ENCODE results near the gene TMC2.

Gene TMC2

DNA sequence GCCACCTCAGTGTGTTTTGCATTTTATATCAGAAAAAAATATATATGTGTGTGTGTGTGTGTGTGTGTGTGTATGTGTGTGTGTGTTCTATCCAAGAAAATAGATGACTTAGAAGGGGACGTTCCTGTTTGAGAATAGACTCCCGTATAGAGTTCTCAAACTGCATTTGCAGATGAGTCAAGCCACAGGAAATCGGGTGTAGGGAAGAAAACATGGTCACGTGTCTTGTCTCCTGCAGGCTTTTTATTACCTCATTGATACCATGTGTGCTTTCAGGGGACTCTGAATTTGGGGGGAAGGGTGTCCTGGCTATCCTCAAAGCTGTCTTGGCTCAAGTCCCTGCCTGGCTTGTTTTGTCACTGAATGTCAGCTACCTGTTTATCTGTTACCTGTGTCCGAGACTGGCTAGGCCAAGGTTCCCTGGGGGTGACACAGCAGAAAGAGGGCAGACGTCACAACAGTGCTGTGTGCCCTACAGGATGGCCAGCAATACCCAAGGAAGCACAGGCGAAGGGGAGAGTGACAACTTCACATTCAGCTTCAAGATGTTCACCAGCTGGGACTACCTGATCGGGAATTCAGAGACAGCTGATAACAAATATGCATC is 60.4 kb downstream of the TMC2 start:
- Mint-ChIP-seq H3K4me3 (no peak overlapping the region), H3K27ac (no peak overlapping the region), H3K4me1 (no peaks in the 10 kb centered on the region), H3K27me3 (peaks cover 42% of the 10 kb centered on the region), H3K9me3 (no peaks in the 10 kb centered on the region)
- ATAC-seq (no peak), DNase-seq (no peak)

GRCh38 chr20:2599288-2600006 is 63.1 kb downstream of the TMC2 start:
- DNase-seq (no peak), ATAC-seq (no peak)
- H3K4me3 Mint-ChIP-seq: no peak overlapping the region
- peaks cover 22% of the 10 kb centered on the region for H3K27me3 Mint-ChIP-seq
- no peaks in the 10 kb centered on the region for H3K9me3 Mint-ChIP-seq
- no peaks in the 10 kb centered on the region for H3K4me1 Mint-ChIP-seq
- no peak overlapping the region for H3K27ac Mint-ChIP-seq

- Mint-ChIP-seq H3K4me1 (no peaks in the 10 kb centered on the region), H3K9me3 (peaks cover 3 to 4% of the 10 kb centered on the region in 2 donors), H3K27ac (no peak overlapping the region), H3K4me3 (no peak overlapping the region), H3K27me3 (peaks cover 17% of the 10 kb centered on the region)
- ATAC-seq (no peak), DNase-seq (no peak)
These were observed 65.8 kb downstream of the TMC2 start for GRCh38 chr20:2602046-2602735.

GRCh38 chr20:2602746-2603145 is 66.4 kb downstream of the TMC2 start:
- Mint-ChIP-seq H3K27me3 (peaks cover 15% of the 10 kb centered on the region), H3K9me3 (peaks cover 6 to 9% of the 10 kb centered on the region in 2 donors), H3K4me1 (no peaks in the 10 kb centered on the region), H3K4me3 (no peak overlapping the region), H3K27ac (no peak overlapping the region)
- ATAC-seq (no peak), DNase-seq (no peak)

DNA sequence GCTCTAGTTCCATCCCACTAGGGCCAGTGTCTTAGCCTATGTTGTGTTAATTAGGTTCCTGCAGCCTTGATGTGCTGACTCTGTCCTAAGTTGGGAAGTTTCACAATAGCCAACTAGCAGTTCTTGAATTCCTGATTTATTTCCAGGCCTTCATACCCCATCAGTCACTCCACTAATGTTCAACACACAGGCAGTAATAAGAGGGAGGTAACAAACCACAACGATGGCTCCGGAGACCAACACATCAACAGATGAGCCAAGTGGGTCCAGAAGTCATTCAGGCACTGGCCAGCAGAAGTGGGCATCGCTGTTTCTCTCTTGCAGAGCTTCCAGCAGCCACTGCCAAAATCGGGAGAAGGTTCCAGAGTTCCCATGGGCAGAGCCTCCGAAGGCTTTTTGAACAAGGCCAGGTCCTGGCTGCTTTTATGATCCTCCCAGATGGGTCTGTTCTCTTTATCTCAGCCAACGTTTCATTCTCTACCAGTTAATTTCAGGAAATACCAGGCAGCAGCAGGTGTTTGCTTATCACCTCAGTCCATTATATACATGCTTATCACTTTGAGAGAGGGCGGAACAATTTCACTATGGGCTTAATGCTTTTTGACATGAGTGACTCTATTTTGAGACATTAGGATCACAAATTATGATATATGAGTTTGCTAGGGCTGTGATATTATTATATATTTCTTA is 67.6 kb downstream of the TMC2 start:
- H3K27me3 Mint-ChIP-seq: peaks cover 10% of the 10 kb centered on the region
- H3K9me3 Mint-ChIP-seq: peaks cover 6 to 9% of the 10 kb centered on the region in 2 donors
- H3K4me1 Mint-ChIP-seq: no peaks in the 10 kb centered on the region
- ATAC-seq (no peak), DNase-seq (no peak)
- no peak overlapping the region for H3K27ac Mint-ChIP-seq
- H3K4me3 Mint-ChIP-seq: no peak overlapping the region

DNA sequence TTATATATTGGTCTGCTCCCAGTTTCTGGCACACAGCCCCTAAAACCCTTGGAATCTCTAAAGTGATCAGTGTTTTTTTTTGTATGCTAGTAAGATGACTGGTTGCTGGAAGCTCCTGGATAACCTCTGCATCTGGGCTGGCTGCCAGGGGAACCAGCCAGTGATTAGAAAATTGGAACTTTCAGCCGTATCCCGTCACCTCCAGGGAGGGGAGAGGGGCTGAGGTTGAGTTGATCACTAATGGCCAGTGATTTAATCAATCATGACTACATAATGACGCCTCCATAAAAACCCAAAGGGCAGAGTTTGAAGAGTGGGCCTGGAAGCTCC is 68.1 kb downstream of the TMC2 start:
- Mint-ChIP-seq H3K9me3 (peaks cover 6 to 9% of the 10 kb centered on the region in 2 donors), H3K27ac (no peak overlapping the region), H3K4me3 (no peak overlapping the region), H3K4me1 (no peaks in the 10 kb centered on the region), H3K27me3 (peaks cover 14% of the 10 kb centered on the region)
- ATAC-seq (no peak), DNase-seq (no peak)

- Mint-ChIP-seq H3K9me3 (peaks cover 6 to 9% of the 10 kb centered on the region in 2 donors), H3K27ac (no peak overlapping the region), H3K4me1 (no peaks in the 10 kb centered on the region), H3K27me3 (peaks cover 23% of the 10 kb centered on the region), H3K4me3 (no peak overlapping the region)
- ATAC-seq: no peak
- DNase-seq: no peak
These were observed 70.2 kb downstream of the TMC2 start for GRCh38 chr20:2606507-2607006.

GRCh38 chr20:2610326-2610725 is 74.0 kb downstream of the TMC2 start:
- no peak overlapping the region for H3K27ac Mint-ChIP-seq
- peaks cover 35% of the 10 kb centered on the region for H3K27me3 Mint-ChIP-seq
- peaks cover 6 to 9% of the 10 kb centered on the region in 2 donors for H3K9me3 Mint-ChIP-seq
- no peak overlapping the region for H3K4me3 Mint-ChIP-seq
- no peak for DNase-seq
- H3K4me1 Mint-ChIP-seq: no peaks in the 10 kb centered on the region
- ATAC-seq: no peak

GRCh38 chr20:2610941-2611720 is 74.8 kb downstream of the TMC2 start:
- Mint-ChIP-seq H3K4me1 (no peaks in the 10 kb centered on the region), H3K4me3 (no peak overlapping the region), H3K9me3 (peaks cover 6 to 9% of the 10 kb centered on the region in 2 donors), H3K27ac (no peak overlapping the region), H3K27me3 (peaks cover 38% of the 10 kb centered on the region)
- DNase-seq (no peak), ATAC-seq (no peak)

- ATAC-seq (no peak), DNase-seq (no peak)
- Mint-ChIP-seq H3K4me3 (no peak overlapping the region), H3K27me3 (peaks cover 38% of the 10 kb centered on the region), H3K9me3 (peaks cover 5 to 6% of the 10 kb centered on the region in 2 donors), H3K27ac (no peak overlapping the region), H3K4me1 (no peaks in the 10 kb centered on the region)
These were observed 75.7 kb downstream of the TMC2 start for GRCh38 chr20:2612073-2612472.

- no peak for DNase-seq
- no peak overlapping the region for H3K27ac Mint-ChIP-seq
- peaks cover 35% of the 10 kb centered on the region for H3K27me3 Mint-ChIP-seq
- H3K9me3 Mint-ChIP-seq: no peaks in the 10 kb centered on the region
- H3K4me3 Mint-ChIP-seq: no peak overlapping the region
- no peak for ATAC-seq
- no peaks in the 10 kb centered on the region for H3K4me1 Mint-ChIP-seq
These were observed 80.3 kb downstream of the TMC2 start for GRCh38 chr20:2616634-2617033.

DNA sequence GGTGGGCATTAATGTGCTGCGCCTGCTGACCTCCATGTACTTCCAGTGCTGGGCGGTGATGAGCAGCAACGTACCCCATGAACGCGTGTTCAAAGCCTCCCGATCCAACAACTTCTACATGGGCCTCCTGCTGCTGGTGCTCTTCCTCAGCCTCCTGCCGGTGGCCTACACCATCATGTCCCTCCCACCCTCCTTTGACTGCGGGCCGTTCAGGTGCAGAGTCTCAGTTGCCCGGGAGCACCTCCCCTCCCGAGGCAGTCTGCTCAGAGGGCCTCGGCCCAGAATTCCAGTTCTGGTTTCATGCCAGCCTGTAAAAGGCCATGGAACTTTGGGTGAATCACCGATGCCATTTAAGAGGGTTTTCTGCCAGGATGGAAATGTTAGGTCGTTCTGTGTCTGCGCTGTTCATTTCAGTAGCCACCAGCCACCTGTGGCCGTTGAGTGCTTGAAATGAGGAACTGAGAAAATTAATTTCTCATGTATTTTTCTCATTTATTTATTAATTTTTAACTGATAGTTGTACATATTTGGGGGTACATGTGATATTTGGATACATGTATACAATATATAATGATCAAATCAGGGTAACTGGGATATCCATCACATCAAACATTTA is 80.8 kb downstream of the TMC2 start:
- no peaks in the 10 kb centered on the region for H3K9me3 Mint-ChIP-seq
- H3K27me3 Mint-ChIP-seq: peaks cover 29% of the 10 kb centered on the region
- no peaks in the 10 kb centered on the region for H3K4me1 Mint-ChIP-seq
- no peak overlapping the region for H3K4me3 Mint-ChIP-seq
- H3K27ac Mint-ChIP-seq: no peak overlapping the region
- ATAC-seq (no peak), DNase-seq (no peak)

- Mint-ChIP-seq H3K4me3 (no peak overlapping the region), H3K27ac (no peak overlapping the region), H3K27me3 (peaks cover 28% of the 10 kb centered on the region), H3K9me3 (no peaks in the 10 kb centered on the region), H3K4me1 (no peaks in the 10 kb centered on the region)
- DNase-seq (no peak), ATAC-seq (no peak)
These were observed 82.4 kb downstream of the TMC2 start for GRCh38 chr20:2618815-2619214.

DNA sequence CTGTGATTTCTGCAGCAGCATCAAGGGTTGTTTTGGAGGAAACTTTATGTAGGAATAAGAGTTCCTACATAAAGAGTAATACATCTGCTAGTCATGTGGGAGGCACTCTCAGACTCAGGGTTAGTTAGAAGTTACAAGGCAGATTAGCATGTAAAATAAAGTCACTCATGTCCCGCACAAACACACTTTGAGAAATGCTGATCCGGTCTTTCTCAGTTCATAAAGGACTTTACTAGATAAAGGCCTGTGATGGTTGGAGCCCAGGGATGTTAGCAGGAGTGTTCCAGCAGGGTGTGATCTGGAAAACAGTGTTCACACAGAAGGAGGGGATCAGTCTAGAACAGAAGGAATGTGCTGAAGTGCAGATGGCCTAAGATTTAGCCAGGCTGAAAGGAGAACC is 83.0 kb downstream of the TMC2 start:
- H3K9me3 Mint-ChIP-seq: no peaks in the 10 kb centered on the region
- H3K27me3 Mint-ChIP-seq: peaks cover 28% of the 10 kb centered on the region
- H3K4me3 Mint-ChIP-seq: no peak overlapping the region
- H3K4me1 Mint-ChIP-seq: no peaks in the 10 kb centered on the region
- DNase-seq (no peak), ATAC-seq (no peak)
- no peak overlapping the region for H3K27ac Mint-ChIP-seq
